ENCODE data around the gene GPHN.

DNA sequence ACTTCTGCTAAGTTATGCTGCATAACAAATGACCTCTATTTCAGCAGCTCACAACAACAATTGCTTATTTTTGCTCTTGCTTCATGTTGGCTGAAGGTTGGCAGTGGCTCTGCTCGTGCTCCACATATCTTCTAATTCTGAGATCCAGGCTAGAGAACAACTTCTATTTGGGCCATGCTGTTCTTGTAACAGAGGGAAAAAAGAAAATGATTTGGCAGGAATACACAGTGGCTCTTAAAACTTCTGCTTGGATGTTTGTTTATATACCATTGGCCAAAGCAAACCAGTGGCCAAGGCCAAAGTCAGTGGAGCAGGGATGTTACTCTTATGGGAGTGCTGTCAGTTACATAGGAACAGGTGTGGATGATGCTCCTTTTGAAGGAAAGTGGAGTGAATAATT is 32.1 kb downstream of the GPHN start:
- TF ChIP-seq CTCF (IDR thresholded peaks at IDR 0.05) (no peak), EP300 (IDR thresholded peaks at IDR 0.05; ENCODE audit: borderline replicate concordance in 1 of 2, low read depth in 1 of 2, low read length in 1 of 2) (no peak), SIN3A (IDR thresholded peaks at IDR 0.05; ENCODE audit: borderline replicate concordance, low read depth, low read length) (no peak), EZH2phosphoT487 (IDR thresholded peaks at IDR 0.05; ENCODE audit: borderline replicate concordance, low read depth) (no peak), RFX5 (IDR thresholded peaks at IDR 0.05; ENCODE audit: low read length) (no peak), NFIC (IDR thresholded peaks at IDR 0.05; ENCODE audit: borderline replicate concordance) (no peak), JUND (IDR thresholded peaks at IDR 0.05) (no peak), POLR2AphosphoS5 (IDR thresholded peaks at IDR 0.05; ENCODE audit: low read depth, low read length) (no peak), USF2 (IDR thresholded peaks at IDR 0.05; ENCODE audit: borderline replicate concordance, low read depth, low read length) (no peak), TEAD4 (IDR thresholded peaks at IDR 0.05; ENCODE audit: borderline replicate concordance, insufficient read depth) (no peak), YY1 (IDR thresholded peaks at IDR 0.05; ENCODE audit: low read depth) (no peak), PBX3 (IDR thresholded peaks at IDR 0.05) (no peak)
- TF ChIP-seq, protein P1, sequence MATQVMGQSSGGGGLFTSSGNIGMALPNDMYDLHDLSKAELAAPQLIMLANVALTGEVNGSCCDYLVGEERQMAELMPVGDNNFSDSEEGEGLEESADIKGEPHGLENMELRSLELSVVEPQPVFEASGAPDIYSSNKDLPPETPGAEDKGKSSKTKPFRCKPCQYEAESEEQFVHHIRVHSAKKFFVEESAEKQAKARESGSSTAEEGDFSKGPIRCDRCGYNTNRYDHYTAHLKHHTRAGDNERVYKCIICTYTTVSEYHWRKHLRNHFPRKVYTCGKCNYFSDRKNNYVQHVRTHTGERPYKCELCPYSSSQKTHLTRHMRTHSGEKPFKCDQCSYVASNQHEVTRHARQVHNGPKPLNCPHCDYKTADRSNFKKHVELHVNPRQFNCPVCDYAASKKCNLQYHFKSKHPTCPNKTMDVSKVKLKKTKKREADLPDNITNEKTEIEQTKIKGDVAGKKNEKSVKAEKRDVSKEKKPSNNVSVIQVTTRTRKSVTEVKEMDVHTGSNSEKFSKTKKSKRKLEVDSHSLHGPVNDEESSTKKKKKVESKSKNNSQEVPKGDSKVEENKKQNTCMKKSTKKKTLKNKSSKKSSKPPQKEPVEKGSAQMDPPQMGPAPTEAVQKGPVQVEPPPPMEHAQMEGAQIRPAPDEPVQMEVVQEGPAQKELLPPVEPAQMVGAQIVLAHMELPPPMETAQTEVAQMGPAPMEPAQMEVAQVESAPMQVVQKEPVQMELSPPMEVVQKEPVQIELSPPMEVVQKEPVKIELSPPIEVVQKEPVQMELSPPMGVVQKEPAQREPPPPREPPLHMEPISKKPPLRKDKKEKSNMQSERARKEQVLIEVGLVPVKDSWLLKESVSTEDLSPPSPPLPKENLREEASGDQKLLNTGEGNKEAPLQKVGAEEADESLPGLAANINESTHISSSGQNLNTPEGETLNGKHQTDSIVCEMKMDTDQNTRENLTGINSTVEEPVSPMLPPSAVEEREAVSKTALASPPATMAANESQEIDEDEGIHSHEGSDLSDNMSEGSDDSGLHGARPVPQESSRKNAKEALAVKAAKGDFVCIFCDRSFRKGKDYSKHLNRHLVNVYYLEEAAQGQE (IDR thresholded peaks at IDR 0.05; ENCODE audit: low read depth, low read length), result no peak

All from SK-N-SH (cell line).